SU-DHL-6 (cell line): ENCODE data around the gene BAMBI.

Experiments used
- H2AFZ ChIP-seq: fragments of 200-600 bp; sonication (generic); 2 replicates; pipeline ENCODE4 v1.6.1; 2014; ENCODE audit warnings: low read depth, mild to moderate bottlenecking, moderate library complexity, mixed read lengths, antibody characterized with exemption, low read length; ENCODE audit not compliant: severe bottlenecking
- H3F3A ChIP-seq: fragments of 200-600 bp; shearing (Covaris generic); 2 replicates; pipeline ENCODE4 v1.6.0; 2016; ENCODE audit warnings: antibody characterized with exemption, mild to moderate bottlenecking; ENCODE audit not compliant: insufficient read depth
- H3K27ac ChIP-seq: fragments of 200-600 bp; sonication (generic); 2 replicates; pipeline ENCODE4 v1.5.1; 2016; ENCODE audit warnings: low read depth, mild to moderate bottlenecking, low read length, moderate library complexity, mixed read lengths
- H3K27me3 ChIP-seq: fragments of 200-600 bp; sonication (generic), shearing (Covaris generic); 2 replicates; pipeline ENCODE4 v1.6.0; 2014; ENCODE audit warnings: mild to moderate bottlenecking, low read length
- H3K36me3 ChIP-seq: fragments of 200-600 bp; sonication (generic); 2 replicates; pipeline ENCODE4 v1.6.1; 2014; ENCODE audit warnings: mild to moderate bottlenecking, low read length, mixed read lengths
- H3K4me2 ChIP-seq: fragments of 300-600, 200-600 bp; shearing (Covaris generic), sonication (generic); 2 replicates; pipeline ENCODE4 v1.6.0; 2014; ENCODE audit warnings: low read length, low read depth, mild to moderate bottlenecking; ENCODE audit not compliant: poor library complexity, severe bottlenecking
- H3K4me3 ChIP-seq: fragments of 200-600 bp; sonication (generic); 2 replicates; pipeline ENCODE4 v1.5.1; 2014; ENCODE audit warnings: antibody characterized with exemption, low read length, mild to moderate bottlenecking, mixed read lengths; ENCODE audit not compliant: insufficient read depth, poor library complexity, severe bottlenecking
- H3K79me2 ChIP-seq: fragments of 200-600 bp; sonication (generic); 2 replicates; pipeline ENCODE4 v1.6.1; 2014; ENCODE audit warnings: mild to moderate bottlenecking, low read length, moderate library complexity; ENCODE audit not compliant: insufficient read depth
- H3K9ac ChIP-seq: fragments of 200-600 bp; sonication (generic); 2 replicates; pipeline ENCODE4 v1.7.0; 2014; ENCODE audit warnings: mild to moderate bottlenecking, low read length
- H3K9me2 ChIP-seq: fragments of 200-600 bp; sonication (generic); replicated peaks from 2 replicates; pipeline ENCODE4 v1.6.1; 2014; ENCODE audit warnings: low read length; ENCODE audit not compliant: insufficient read depth
- H3K9me3 ChIP-seq: fragments of 200-600 bp; sonication (generic); 2 replicates; pipeline ENCODE4 v1.6.1; 2014; ENCODE audit warnings: low read length, mixed read lengths; ENCODE audit not compliant: insufficient read depth
- H4K20me1 ChIP-seq: fragments of 200-600 bp; sonication (generic); 2 replicates; pipeline ENCODE4 v1.6.1; 2014; ENCODE audit warnings: low read depth, mild to moderate bottlenecking, antibody characterized with exemption, low read length, moderate library complexity, mixed read lengths
- EZH2phosphoT487 ChIP-seq: fragments of 200-600 bp; sonication (generic), shearing (Covaris generic); conservative IDR thresholded peaks from 2 replicates; pipeline ENCODE4 v1.6.1; 2018; ENCODE audit warnings: mild to moderate bottlenecking, antibody characterized with exemption, low read length, moderate library complexity, mixed read lengths
- TF ChIP-seq, protein P1 (sequence below): fragments of 200-600 bp; sonication (generic); IDR thresholded peaks from one replicate; pipeline ENCODE4 v1.5.1; 2017; ENCODE audit warnings: antibody characterized with exemption, mild to moderate bottlenecking, low read length, moderate library complexity; ENCODE audit not compliant: insufficient read depth, poor library complexity, severe bottlenecking

The BAMBI gene

DNA sequence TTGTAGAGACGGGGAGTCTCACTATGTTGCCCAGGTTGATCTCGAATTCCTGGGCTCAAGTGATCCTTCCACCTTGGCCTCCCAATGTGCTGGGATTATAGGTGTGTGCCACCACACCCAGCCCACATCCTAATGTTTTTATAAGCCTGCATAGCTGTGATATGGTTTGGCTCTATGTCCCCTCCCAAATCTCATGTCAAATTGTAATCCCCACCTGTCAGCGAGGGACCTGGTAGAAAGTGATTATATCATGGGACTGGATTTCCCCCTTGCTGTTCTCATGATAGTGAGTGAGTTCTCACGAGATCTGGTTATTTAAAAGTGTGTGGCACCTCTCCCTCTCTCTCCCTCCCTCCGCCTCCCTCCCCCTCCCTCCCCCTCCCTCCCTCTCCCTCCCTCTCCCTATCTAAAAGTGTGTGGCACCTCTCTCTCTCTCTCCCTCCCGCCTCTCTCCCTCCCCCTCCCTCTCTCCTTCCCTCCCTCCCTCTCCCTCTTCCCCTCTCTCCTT lies 13.9 kb downstream of the BAMBI start:
- H3K79me2 ChIP-seq = no peaks in the 10 kb centered on the region
- no peak for TF ChIP-seq EZH2phosphoT487
- TF ChIP-seq, protein P1, sequence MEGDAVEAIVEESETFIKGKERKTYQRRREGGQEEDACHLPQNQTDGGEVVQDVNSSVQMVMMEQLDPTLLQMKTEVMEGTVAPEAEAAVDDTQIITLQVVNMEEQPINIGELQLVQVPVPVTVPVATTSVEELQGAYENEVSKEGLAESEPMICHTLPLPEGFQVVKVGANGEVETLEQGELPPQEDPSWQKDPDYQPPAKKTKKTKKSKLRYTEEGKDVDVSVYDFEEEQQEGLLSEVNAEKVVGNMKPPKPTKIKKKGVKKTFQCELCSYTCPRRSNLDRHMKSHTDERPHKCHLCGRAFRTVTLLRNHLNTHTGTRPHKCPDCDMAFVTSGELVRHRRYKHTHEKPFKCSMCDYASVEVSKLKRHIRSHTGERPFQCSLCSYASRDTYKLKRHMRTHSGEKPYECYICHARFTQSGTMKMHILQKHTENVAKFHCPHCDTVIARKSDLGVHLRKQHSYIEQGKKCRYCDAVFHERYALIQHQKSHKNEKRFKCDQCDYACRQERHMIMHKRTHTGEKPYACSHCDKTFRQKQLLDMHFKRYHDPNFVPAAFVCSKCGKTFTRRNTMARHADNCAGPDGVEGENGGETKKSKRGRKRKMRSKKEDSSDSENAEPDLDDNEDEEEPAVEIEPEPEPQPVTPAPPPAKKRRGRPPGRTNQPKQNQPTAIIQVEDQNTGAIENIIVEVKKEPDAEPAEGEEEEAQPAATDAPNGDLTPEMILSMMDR = no peak
- H3K9ac ChIP-seq = no peak overlapping the region
- H3K4me2 ChIP-seq = no peak overlapping the region
- H3K9me2 ChIP-seq = no peaks in the 10 kb centered on the region
- no peaks in the 10 kb centered on the region for H3K27me3 ChIP-seq
- no peaks in the 10 kb centered on the region for H4K20me1 ChIP-seq
- H3F3A ChIP-seq = no peaks in the 10 kb centered on the region
- H3K9me3 ChIP-seq = no peaks in the 10 kb centered on the region
- no peaks in the 10 kb centered on the region for H3K36me3 ChIP-seq
- H3K4me3 ChIP-seq = no peak overlapping the region
- no peak overlapping the region for H3K27ac ChIP-seq
- H2AFZ ChIP-seq = no peak overlapping the region

DNA sequence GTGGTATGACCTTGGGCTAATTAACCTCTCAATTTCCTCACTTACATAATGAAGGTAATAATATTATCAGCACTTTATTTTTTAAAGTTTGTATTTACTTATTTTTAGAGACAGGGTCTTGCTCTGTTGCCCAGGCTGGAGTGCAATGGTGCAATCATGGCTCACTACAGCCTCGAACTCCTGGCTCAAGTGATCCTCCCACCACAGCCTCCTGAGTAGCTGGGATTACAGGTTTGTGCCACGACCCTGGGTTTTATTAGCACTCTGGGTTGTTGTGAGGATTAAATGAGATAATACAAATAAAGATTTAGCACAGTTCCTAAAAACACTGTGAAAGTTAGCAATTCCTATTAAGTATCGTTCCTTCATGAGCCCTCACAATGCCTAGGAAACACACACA lies 14.7 kb downstream of the BAMBI start:
- H3F3A ChIP-seq = no peaks in the 10 kb centered on the region
- H3K4me3 ChIP-seq = no peak overlapping the region
- H3K36me3 ChIP-seq = no peaks in the 10 kb centered on the region
- no peaks in the 10 kb centered on the region for H4K20me1 ChIP-seq
- no peaks in the 10 kb centered on the region for H3K79me2 ChIP-seq
- TF ChIP-seq, protein P1 = no peak
- TF ChIP-seq EZH2phosphoT487 = no peak
- no peak overlapping the region for H3K4me2 ChIP-seq
- H3K9me2 ChIP-seq = no peaks in the 10 kb centered on the region
- H3K9ac ChIP-seq = no peak overlapping the region
- H3K27me3 ChIP-seq = no peaks in the 10 kb centered on the region
- H2AFZ ChIP-seq = no peak overlapping the region
- no peaks in the 10 kb centered on the region for H3K9me3 ChIP-seq
- H3K27ac ChIP-seq = no peak overlapping the region

DNA sequence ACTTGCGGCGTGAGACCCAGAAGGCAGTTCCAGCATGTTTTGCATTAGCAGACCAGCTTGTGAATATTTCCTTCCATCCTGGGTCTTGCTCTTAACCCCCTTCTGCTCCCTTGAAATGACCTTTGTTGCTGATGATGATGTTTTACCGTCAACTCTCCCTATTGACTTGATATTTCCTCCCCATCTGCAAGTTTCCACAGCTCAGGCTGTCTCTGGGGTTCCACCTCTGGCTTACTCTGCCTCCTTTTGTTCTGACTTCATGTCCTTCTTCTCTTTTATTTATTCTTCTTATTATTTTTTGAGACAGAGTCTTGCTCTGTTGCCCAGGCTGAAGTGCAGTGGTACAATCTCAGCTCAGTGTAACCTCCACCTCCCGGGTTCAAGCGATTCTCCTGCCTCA lies 17.2 kb downstream of the BAMBI start:
- Histone ChIP-seq H3K4me3 (no peak overlapping the region), H3K9me2 (no peaks in the 10 kb centered on the region), H3K9ac (no peak overlapping the region), H3K79me2 (no peaks in the 10 kb centered on the region), H3K4me2 (no peak overlapping the region), H3K27ac (no peak overlapping the region), H2AFZ (no peak overlapping the region), H3F3A (no peaks in the 10 kb centered on the region), H3K9me3 (no peaks in the 10 kb centered on the region), H3K36me3 (no peaks in the 10 kb centered on the region), H4K20me1 (no peaks in the 10 kb centered on the region), H3K27me3 (no peaks in the 10 kb centered on the region)
- TF ChIP-seq, protein P1 = no peak
- no peak for TF ChIP-seq EZH2phosphoT487
